GM18502 (cell line): ENCODE data around the gene FNDC3B.

Source experiments
- ATAC-seq: cut with Tn5 transposase; IDR thresholded peaks from one replicate; pipeline ENCODE4 v1.9.1; 2021; ENCODE audit warnings: mild to moderate bottlenecking; ENCODE audit not compliant: unreplicated experiment, poor library complexity

The FNDC3B gene

DNA sequence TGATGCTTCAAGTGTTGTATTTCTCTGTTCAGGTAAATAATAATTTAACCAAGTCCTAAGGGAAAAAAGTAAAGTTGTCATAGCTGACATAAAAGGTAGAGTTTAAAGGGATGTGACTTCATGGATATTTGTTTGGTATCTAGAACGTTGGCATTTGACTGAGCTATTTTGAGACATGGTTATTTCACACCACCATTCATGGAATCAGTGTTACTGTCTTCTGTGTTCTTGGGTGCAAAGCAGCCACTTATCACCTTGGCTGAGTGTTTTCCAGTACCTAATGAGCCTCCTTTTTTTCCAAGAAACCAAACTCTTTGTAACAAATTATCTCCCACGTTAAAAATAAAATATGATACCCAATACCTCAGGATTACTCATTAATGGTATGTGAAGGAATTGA is 253.0 kb downstream of the FNDC3B start:
- no peak for ATAC-seq

DNA sequence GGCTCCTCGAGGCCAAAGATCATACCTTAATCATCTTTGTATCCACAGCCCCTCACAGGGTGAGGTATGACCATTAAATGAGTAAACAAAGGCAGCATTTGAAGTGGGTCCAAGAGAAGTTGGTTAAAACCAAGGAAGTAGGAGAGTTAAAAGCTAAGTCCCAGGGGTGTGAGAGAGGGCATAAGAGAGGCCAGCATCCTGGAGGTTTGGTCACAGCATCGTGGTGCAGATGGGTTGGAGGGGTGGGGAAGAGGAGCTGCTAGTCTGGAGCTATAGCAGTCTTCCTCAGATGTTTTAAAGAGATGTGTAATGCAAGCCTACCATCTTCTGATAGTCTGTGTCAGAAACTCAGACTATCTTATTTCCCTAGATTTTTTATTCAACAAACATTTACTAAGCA is 253.7 kb downstream of the FNDC3B start:
- no peak for ATAC-seq

DNA sequence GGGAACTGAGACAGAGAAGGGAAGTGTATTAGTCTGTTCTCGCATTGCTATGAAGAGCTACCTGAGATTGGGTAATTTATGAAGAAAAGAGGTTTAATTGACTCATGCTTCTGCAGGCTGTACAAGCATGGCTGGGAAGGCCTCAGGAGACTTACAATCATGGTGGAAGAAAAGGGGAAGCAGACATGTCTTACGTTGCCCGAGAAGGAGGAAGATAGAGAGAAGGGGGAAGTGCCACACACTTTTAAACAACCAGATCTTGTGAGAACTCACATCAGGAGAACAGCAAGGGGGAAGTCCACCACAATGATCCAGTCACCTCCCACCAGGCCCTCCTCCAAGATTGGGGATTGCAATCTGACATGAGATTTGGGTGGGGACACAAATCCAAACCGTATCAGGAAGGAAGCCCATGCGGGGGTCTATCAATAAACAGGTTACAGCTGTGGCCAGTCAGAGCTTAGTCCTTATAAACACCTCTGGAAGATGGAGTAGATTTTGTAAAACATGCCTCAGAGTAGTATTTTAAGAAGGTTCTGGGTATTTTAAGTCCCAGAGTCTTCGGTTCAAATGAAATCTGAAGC is 254.9 kb downstream of the FNDC3B start:
- ATAC-seq: no peak

DNA sequence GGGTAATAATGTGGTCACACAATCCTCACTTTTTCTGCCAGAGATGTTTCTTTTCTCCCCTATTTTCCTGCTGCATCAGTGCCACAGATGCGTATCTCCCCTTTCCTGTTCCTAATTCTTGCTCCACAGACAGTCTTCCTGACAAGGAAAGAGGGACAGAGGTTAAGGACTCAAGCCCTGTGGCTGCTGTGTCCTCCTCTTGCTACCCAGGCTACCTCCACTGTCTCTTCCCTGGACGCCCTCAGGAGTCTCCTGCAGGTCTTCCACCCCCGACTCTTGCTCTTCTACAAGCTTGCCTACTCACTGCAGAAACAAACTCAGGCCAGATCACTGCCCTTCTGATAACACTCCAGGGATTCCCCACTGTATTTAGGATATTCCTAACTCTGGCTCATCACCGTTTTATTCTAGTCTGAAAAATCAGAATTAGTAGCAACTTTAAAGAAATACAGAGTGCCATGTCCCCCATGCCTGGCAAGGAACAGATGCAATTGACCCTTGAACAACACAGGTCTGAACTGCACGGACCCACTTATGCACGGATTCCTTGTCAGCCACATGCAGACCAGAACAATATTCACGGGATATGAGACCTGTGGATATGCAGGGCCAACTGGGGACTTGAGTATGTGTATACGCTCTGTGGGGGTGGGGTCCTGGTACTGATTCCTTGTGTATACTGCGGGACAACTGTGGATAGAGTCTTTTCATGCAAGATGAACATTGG is 257.0 kb downstream of the FNDC3B start:
- ATAC-seq: no peak

DNA sequence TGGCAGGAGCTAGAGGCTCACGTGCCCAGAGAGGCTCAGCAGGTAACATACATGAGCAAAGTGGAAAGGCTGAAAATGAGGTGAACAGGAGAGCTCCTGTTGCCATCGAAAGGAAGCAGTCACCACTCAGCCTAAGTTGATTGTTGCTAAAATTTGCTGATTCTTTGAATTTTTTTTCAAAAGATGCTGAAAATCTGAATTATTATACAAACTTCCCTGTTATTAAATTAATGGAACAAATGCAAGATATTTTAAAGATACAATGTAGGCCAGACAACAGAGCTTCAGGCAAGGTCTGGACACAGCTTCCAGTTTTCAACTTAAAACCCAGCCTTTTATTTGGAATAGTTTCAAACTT is 257.6 kb downstream of the FNDC3B start:
- no peak for ATAC-seq

DNA sequence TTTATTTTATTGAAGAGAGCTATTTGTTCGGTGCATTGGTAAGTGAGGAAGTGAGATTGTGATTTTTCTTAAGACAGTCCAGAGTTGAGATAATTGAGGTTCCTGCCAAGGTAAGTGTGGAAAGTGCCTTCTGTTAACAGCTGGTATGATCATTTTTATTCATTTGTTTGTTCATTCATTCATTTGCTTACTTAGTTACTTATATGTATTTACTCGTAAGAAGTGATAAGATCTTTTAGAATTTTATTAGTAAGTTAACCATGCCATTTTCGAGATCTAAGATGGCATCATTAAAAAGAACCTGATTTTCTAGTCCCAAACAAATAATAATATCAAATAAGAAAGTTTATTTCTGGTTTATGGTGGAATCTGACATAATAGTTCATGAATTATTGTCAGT is 258.9 kb downstream of the FNDC3B start:
- no peak for ATAC-seq

DNA sequence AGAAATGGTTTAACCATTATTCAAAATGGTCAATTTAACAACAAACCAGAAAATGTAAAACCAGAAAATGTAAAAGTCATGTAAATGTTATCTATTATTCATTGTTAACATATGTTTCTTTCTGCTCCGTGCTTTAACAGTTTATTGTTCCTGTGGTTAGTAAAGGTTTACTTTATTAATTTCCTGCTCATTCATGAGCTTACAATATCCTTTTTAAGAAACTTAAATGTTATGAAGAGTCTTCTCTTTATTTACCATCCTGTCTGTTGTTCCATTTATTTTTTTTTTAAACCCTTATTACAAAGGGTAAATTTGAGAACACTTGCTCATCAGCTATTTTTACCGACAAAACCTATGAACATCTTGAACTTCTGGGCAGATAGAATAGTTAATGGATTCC is 260.8 kb downstream of the FNDC3B start:
- no peak for ATAC-seq

DNA sequence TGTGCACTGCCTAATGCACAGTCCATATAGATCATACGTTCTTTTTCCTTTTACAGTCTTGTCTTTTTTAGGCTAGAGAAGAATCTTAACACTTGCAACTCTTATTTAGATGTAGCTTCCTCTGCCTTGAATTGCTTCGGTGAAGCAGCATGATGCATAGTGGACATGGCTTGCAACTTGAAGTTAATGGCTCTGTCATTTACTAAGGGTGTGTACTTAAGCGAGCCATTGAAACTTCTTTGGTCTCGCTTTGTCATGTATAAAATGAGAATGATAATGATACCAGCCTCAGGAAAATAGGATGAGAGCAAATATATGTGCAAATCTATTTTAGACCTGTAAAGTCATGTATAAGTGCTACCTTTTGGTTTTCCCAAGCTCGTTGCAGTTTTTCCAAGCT is 261.5 kb downstream of the FNDC3B start:
- no peak for ATAC-seq

DNA sequence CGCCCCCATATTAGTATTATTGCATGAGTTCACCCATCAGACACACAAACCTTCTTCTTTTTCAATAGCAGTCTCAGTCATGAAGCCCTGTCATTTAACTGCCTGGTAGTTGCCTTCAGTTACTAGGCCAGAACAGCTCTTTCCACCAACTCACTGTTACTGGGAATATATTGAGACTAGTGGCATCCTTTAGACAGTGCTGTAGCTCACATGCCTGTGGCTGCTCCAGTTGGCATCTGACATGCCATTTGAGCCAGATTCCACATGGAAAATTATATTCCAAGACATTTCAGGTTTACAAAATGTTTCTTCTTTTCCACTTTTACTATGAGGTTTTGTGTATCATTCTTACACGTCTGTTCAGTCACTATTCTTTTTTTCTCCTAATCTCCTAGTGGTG is 262.8 kb downstream of the FNDC3B start:
- ATAC-seq: no peak

DNA sequence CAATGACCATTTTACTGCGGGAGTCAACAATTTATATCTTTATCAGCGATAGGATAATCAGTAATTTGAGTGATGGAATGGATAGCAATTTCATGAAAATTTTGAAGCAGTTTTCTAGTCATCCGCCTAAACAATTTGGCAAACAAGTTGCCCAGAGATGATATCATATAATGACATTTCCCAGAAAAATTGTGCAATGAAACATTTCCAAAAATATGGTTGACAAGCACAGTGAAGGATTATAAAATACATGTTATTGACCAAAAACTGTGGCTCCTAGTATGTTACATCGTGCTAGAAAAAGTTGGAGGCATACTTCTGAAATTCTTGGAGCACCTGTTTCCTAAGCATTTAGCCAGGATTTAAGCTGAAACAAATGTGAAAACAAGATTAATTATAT is 263.8 kb downstream of the FNDC3B start:
- ATAC-seq: no peak

DNA sequence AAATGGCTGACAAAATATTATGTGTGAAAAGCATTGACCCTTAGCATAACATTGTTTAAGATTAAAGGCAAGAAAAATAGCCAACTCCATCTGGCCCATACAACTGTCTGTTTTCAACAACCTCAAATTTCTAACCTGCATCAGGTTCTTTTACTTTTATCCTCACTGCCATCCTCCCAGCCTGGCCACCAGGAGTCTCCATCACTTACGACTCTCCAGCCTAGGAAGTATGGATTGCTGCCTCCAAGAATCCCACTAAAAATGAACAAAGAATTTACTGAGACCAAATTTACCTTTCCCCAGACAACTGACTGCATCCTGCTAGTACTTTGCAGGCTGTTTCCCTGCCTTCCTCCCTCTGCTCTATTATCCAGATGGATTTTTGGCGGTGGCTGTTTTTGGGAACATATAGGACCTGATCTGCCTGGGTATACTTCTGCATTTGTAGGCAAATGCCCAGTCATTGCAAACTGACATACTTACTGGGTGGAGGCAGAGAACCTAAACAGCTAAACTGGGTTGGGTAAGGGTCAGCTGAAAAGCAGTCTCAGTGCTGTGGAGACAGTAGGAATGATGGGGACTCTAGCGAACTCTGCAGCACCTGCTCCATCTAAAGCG is 264.7 kb downstream of the FNDC3B start:
- no peak for ATAC-seq

DNA sequence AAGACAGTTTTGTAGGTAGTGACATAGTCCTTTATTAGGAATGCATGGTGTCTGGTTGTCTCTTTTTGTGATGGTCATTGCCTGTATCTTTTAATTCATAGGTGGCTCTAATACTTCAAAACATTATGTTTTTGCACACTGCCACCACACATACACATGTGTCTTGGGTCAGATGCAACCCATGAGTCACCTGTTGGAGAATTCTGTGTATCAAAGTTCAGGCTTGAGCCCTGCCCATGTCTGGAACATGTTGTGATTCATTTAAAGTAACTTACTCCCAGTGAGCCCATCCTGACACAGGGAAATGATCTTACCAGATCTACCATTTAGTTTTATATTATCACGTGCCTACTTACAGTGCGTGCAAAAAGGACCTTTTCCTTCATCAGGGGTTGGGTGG is 266.2 kb downstream of the FNDC3B start:
- no peak for ATAC-seq

DNA sequence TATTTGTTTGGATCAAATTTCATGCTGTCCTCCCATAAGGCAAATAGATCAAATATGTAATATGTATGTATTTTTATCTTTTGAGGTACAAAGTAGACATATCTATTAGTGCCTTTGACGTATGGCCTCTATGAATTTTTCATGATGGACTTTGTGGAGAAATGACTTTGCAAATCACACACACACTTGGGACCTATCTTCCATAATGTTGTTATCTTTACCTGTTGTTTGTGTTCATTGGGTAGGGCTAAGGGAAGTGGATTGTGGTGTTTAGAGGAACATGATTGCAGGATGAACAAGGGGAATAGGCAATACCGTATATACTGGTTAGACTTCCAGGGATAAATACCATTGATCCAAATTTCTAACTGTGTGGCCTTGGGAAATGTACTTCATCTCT is 266.6 kb downstream of the FNDC3B start:
- ATAC-seq: no peak

DNA sequence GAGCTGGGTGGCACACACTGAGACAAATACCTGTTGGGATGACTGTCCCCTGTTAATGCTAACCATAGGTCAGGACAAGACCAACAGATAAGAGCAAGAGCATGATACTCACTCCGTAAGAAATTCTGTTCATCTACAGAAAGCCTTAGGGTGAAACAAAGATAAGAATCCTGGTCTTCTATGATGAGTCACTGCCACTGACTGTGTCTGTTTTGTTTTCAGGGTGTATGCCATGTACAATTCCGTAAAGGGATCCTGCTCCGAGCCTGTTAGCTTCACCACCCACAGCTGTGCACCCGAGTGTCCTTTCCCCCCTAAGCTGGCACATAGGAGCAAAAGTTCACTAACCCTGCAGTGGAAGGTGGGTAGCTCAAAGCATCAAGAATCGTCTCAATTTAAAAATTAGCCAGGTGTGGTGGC is 267.8 kb downstream of the FNDC3B start:
- no peak for ATAC-seq

DNA sequence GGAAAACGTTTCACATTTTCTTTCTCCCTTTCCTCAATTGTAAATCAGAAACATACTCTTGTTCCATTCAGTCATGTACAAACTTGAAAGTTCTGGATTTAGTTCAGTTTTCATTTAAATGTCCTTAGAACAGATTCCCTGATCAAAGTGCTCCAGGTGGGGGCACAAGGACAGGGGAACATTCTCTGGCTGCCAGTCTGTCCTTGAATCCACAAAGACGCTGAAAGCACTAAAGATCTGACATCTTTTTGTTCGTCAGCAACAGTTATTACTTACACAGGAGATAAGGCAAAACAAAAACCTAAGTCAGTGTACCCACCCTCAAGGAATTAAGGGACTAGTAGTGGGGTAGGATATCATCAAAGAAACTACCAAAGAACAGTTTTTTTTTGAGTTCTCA is 269.7 kb downstream of the FNDC3B start:
- no peak for ATAC-seq

DNA sequence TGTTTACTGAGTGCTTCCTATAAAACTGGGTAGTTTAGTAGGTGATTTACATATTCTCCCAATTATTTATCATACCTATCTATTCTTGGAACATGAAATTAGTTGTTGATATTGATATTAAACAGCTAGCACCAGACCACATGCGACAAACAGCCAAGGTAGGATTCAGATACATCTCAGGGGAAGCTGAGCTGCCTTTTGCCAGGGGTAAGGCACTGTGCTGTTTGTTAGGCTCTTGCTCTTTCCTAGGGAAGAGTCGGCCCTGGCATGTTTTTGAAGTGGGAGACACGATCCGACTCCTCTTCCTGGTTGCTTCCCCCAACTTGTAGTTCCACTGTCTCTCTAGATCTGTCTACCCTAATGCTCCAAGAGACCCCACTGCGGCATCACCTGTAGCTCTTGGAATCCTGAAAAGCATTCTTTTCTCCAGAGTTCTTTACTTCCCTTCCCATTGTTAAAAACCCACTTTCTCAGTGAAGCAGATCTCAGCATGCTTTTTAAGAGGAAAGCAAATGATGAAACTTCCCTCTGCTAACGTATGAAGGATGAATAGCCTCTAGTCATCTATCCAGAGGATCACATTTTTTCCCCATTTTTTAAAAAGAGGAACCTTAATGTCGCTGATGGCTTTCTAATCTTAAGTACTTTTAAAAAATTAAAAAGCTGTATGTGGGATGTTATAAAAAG is 270.5 kb downstream of the FNDC3B start:
- no peak for ATAC-seq

DNA sequence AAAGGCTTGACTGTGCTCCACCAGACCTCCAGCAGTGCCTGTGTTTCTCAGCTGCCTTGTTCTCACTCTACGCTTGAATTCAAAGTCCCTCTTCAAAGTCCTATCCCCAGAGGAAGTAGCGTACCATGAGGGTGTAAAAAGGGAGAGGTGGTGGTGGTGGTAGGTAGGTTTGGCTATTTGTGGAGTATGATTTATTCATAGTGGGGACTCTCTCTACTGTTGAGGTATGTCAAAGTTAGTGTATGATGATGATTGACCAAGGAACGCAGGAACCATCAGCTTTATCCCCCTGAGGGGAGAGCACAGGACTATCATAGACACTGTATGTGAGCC is 271.0 kb downstream of the FNDC3B start:
- ATAC-seq: no peak

DNA sequence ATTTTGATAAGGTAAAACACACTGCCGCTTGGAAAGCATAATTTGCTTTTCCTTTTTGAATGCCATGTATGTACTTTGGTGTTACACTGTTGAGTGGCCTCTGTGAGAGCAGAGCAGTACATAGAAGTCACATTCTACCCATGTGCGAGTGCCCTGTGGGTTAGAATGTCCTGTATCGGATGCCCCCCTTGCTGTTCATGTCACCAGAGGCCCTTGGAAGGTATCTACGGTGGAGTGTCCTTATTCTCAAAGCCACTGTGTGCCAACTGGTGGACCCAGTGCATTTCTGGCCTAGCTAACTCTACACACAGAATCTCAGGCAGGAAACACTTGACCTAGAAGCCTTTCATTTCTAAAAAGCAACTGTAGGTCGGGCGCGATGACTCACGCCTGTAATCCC is 271.8 kb downstream of the FNDC3B start:
- ATAC-seq: no peak

DNA sequence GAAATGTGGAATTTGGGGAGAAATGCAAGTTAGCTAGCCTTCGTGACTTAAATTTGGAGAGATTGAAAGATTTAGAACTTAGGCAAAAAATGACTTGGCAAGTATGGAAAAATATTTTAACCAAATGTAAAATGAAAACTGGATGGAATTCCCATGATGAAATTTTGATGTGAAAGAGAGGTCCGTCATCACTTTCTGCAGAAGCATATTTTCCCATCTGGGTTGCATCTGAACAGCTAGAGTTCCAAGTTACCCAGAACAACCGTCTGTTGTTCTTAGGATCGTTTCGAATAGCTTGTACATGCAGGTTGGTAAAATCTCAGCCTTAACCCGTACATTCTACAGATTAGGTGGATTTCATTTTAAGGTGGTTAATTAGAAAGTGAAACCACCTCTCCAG is 272.6 kb downstream of the FNDC3B start:
- ATAC-seq: no peak

DNA sequence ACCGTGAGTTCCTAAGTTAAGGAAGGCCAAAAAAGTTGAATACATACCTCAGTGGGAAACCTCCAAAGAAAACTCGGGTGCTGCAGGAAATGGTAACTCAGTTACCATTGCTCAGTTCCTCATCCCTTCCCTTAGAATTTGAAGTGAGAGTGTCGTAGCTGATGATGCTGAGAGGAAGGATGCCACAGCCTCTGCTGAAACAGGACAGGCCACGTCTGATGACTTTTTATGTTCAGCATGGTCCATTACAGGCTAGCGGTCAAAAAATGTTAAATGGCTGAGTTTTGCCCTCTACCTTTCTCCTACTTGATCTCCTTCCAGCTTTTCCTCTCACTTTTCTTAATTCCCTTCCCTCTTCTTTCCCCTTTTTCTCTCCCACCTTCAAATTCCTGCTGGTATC is 273.3 kb downstream of the FNDC3B start:
- no peak for ATAC-seq

DNA sequence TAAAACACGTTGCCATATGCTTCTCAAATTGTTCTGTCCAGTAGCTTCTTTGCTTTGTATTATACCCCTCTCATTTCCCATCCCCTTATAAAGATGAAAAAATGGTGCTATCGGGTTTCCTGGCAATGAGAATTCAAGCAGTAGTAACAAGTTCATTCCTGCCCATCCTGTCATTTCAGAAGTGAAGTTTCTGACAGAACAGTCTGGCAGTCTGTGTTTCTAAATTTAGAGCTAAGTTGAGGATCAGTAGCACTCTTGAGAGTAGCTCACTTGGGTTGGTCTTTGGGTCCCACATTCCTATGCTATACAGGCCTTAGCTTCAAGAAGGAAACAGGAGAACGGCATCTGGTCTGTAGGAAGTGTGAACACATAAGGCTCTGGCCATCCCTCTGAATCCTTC is 274.3 kb downstream of the FNDC3B start:
- no peak for ATAC-seq
